Measurements from ENCODE around the gene MRTFA.

The MRTFA gene

DNA sequence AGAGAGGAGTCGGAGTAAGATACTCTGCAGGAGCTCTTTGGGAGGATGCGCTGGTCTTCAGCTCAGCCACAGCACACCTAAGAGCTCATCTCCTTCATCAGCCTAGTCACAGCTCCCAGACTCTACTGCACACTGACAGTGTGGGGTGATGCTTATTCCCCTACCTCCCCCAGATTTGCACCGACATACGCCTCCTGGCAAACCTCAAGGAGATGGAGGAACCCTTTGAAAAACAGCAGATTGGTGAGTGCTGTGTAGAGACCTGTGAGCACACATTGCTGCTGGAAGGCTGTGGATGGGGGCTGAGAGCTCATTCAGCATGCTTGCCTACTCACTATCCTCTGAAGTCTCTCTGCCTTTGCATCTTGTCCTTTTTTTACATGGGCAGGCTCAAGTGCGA is 275.4 kb downstream of the MRTFA start:
- H3K27me3 ChIP-seq = no peaks in the 10 kb centered on the region
- no peaks in the 10 kb centered on the region for H3K9me3 ChIP-seq
- no peak overlapping the region for H3K4me3 ChIP-seq (ENCODE audit: low read depth in 1 of 2, low read length in 1 of 2)
- no peaks in the 10 kb centered on the region for H3K4me1 ChIP-seq (ENCODE audit: control insufficient read depth in 1 of 2, insufficient read depth in 1 of 2, low read depth in 1 of 2, low read length in 1 of 2)
- H3K36me3 ChIP-seq = peaks cover 76% of the 10 kb centered on the region
- TF ChIP-seq, protein P1, sequence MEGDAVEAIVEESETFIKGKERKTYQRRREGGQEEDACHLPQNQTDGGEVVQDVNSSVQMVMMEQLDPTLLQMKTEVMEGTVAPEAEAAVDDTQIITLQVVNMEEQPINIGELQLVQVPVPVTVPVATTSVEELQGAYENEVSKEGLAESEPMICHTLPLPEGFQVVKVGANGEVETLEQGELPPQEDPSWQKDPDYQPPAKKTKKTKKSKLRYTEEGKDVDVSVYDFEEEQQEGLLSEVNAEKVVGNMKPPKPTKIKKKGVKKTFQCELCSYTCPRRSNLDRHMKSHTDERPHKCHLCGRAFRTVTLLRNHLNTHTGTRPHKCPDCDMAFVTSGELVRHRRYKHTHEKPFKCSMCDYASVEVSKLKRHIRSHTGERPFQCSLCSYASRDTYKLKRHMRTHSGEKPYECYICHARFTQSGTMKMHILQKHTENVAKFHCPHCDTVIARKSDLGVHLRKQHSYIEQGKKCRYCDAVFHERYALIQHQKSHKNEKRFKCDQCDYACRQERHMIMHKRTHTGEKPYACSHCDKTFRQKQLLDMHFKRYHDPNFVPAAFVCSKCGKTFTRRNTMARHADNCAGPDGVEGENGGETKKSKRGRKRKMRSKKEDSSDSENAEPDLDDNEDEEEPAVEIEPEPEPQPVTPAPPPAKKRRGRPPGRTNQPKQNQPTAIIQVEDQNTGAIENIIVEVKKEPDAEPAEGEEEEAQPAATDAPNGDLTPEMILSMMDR (IDR thresholded peaks at IDR 0.05) = no peak
- H3K27ac ChIP-seq = no peak overlapping the region
